Neutrophil (primary cell): ENCODE measurements around the gene LY9.

Experiments used
- H3K27ac ChIP-seq: fragments of 200-600 bp; sonication (generic); 2 replicates; pipeline ENCODE4 v1.5.1; 2016; ENCODE audit warnings: mild to moderate bottlenecking, moderate library complexity
- H3K27me3 ChIP-seq: fragments of 200-600 bp; sonication (generic); 2 replicates; pipeline ENCODE4 v1.6.0; 2016; ENCODE audit warnings: mild to moderate bottlenecking
- H3K36me3 ChIP-seq: fragments of 200-600 bp; sonication (generic); 2 replicates; pipeline ENCODE4 v1.5.1; 2017
- H3K4me1 ChIP-seq, 2 experiments: fragments of 200-600 bp in 1 of 2; sonication (generic) in 1 of 2; 1 replicate in 1 of 2; 2 replicates in 1 of 2; pipeline versions ENCODE4 v1.5.1 to v1.6.1; 2013 to 2016; ENCODE audit warnings: low read depth in 1 of 2, low read length in 1 of 2, mild to moderate bottlenecking in 1 of 2, moderate library complexity in 1 of 2; ENCODE audit not compliant: control insufficient read depth in 1 of 2, insufficient read depth in 1 of 2
- H3K4me3 ChIP-seq, 2 experiments: fragments of 200-600 bp in 1 of 2; sonication (generic) in 1 of 2; 1 replicate in 1 of 2; 2 replicates in 1 of 2; pipeline ENCODE4 v1.5.1; 2013 to 2016; ENCODE audit warnings: low read depth in 1 of 2, low read length in 1 of 2, mild to moderate bottlenecking in 1 of 2, moderate library complexity in 1 of 2
- H3K9me3 ChIP-seq: fragments of 200-600 bp; sonication (generic); 2 replicates; pipeline ENCODE4 v1.5.1; 2016
- TF ChIP-seq, protein P1 (sequence below): fragments of 200-600 bp; sonication (generic); IDR thresholded peaks from 2 replicates; pipeline ENCODE4 v1.5.1; 2016; ENCODE audit warnings: antibody characterized with exemption

The LY9 gene

DNA sequence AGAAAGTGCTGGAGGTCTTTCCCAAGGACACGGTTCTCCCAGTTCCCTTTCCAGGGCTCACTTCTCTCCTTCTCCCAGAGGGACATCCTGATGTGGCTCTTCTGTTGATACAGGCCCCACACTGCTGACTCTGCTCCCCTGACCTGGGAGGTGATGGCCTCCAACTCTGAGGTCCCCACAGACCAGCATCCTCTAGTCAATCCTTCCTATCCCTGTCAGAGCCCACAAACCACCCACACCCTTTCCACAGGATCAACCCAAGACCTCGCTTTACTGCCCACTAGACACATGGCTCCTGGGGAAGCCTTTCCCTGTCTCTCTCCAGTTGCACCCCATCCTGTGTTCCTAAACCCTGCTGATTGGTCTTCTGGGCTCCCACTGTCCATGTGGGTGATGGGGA is 45.4 kb upstream of the LY9 start:
- no peaks in the 10 kb centered on the region for H3K27me3 ChIP-seq
- H3K4me1 ChIP-seq: peaks cover 9% of the 10 kb centered on the region in 2 experiments
- TF ChIP-seq, protein P1, sequence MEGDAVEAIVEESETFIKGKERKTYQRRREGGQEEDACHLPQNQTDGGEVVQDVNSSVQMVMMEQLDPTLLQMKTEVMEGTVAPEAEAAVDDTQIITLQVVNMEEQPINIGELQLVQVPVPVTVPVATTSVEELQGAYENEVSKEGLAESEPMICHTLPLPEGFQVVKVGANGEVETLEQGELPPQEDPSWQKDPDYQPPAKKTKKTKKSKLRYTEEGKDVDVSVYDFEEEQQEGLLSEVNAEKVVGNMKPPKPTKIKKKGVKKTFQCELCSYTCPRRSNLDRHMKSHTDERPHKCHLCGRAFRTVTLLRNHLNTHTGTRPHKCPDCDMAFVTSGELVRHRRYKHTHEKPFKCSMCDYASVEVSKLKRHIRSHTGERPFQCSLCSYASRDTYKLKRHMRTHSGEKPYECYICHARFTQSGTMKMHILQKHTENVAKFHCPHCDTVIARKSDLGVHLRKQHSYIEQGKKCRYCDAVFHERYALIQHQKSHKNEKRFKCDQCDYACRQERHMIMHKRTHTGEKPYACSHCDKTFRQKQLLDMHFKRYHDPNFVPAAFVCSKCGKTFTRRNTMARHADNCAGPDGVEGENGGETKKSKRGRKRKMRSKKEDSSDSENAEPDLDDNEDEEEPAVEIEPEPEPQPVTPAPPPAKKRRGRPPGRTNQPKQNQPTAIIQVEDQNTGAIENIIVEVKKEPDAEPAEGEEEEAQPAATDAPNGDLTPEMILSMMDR: no peak
- no peaks in the 10 kb centered on the region for H3K36me3 ChIP-seq
- no peak overlapping the region for H3K4me3 ChIP-seq
- no peaks in the 10 kb centered on the region for H3K9me3 ChIP-seq
- no peak overlapping the region for H3K27ac ChIP-seq

DNA sequence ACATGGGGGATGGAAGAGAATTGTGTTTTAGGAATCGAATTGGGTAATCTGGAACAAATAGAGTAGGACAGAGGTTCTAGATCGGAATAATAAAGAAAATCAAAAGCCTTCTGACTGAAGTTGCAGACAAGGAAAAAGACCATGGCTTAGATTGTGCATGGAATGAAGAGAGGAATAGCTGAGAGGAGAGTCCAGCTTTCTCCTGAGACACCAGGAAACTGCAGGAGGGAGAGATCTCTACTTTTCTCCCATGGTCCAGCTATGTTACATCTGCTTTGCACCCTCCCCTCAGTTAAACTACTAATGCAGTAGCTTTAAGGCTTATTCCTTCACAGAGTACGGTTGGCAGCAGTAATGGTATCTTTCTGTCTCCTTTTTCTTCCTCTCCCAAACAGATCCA is 43.6 kb upstream of the LY9 start:
- Histone ChIP-seq H3K4me3 (no peak overlapping the region), H3K36me3 (no peaks in the 10 kb centered on the region), H3K4me1 (peaks cover 9% of the 10 kb centered on the region in 2 experiments), H3K27me3 (no peaks in the 10 kb centered on the region), H3K9me3 (no peaks in the 10 kb centered on the region), H3K27ac (no peak overlapping the region)
- TF ChIP-seq, protein P1: no peak

DNA sequence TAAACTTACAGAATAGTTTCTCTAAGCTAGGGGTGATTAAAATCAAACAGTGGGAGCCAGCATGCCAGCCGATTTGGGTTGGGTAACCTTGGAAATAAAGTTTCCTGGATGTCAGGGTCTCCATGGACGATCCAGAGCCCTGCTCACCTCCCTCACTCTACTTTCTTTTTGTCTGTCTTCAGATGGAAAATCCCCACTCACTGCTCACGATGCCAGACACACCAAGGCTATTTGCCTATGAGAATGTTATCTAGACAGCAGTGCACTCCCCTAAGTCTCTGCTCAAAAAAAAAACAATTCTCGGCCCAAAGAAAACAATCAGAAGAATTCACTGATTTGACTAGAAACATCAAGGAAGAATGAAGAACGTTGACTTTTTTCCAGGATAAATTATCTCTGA is 43.0 kb upstream of the LY9 start:
- Histone ChIP-seq H3K27me3 (no peaks in the 10 kb centered on the region), H3K36me3 (no peaks in the 10 kb centered on the region), H3K27ac (no peak overlapping the region), H3K4me1 (peaks cover 9% of the 10 kb centered on the region in 2 experiments), H3K4me3 (no peak overlapping the region), H3K9me3 (no peaks in the 10 kb centered on the region)
- TF ChIP-seq, protein P1: no peak

GRCh38 chr1:160753594-160753993 is 42.4 kb upstream of the LY9 start:
- no peak overlapping the region for H3K27ac ChIP-seq
- no peak overlapping the region for H3K4me3 ChIP-seq
- no peaks in the 10 kb centered on the region for H3K27me3 ChIP-seq
- no peaks in the 10 kb centered on the region for H3K36me3 ChIP-seq
- TF ChIP-seq, protein P1: no peak
- H3K9me3 ChIP-seq: no peaks in the 10 kb centered on the region
- H3K4me1 ChIP-seq: peaks cover 7 to 8% of the 10 kb centered on the region in 2 experiments

DNA sequence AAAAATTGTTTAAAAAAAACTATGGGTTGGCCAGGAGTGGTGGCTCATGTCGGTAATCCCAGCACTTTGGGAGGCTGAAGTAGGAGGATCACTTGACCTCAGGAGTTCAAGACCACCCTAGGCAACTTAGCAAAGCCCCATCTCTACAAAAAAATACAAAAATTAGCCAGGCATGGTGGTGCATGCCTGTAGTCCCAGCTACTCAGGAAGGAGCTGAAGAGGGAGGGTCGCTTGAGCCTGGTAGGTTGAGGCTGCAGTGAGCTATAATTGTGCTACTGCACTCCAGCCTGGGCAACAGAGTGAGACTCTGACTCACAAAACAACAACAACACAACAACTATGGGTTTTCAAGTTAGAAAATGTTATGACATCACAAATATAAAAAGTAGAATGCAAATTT is 40.5 kb upstream of the LY9 start:
- Histone ChIP-seq H3K4me3 (no peak overlapping the region), H3K27me3 (no peaks in the 10 kb centered on the region), H3K4me1 (no peaks in the 10 kb centered on the region), H3K9me3 (no peaks in the 10 kb centered on the region), H3K36me3 (no peaks in the 10 kb centered on the region), H3K27ac (no peak overlapping the region)
- TF ChIP-seq, protein P1: no peak
